Frontal cortex (tissue), 4 donors: Measurements from ENCODE around the gene OR10H5. TPM values are rescaled to one million over a fixed set of nuclear protein-coding genes. Genes with fewer than 3 reads are reported as not detected.
"Not testable (repeated sequence)": the region's sequence is repeated elsewhere in the genome, so short reads cannot be mapped to it uniquely, and the experiment has no call there.

Source experiments
- DNase-seq, 2 donors: peaks; one replicate each; pipeline ENCODE4 v3.0.0; 2012; ENCODE audit warnings: low spot score in 2 of 2
- FAIRE-seq: peaks from 2 replicates; lab custom pipeline; 2012; peaks lifted over from hg19 to GRCh38; lab: Jason Lieb, UNC
- total RNA-seq: library from RNA; depleted of rRNA; stranded (reverse); fragments of >200 nt; gene quantifications from one replicate; pipeline ENCODE4 v1.2.3, GENCODE V29; 2014
- donor health status: control.
- donor health status: control.
- donor health status: control.

The OR10H5 gene
- total RNA-seq, 1 donor from 2014 or later: under 0.01 TPM

GRCh38 chr19:15794279-15794678 is 6.8 kb downstream of the OR10H5 start:
- not testable (repeated sequence) for DNase-seq, FAIRE-seq

- FAIRE-seq (no peak), DNase-seq (no peak)
Observed at GRCh38 chr19:15810335-15810734, 22.9 kb downstream of the OR10H5 start.

GRCh38 chr19:15811476-15811875 is 24.0 kb downstream of the OR10H5 start:
- no peak for FAIRE-seq
- no peak for DNase-seq

- FAIRE-seq: no peak
Observed at GRCh38 chr19:15812060-15812722, 24.7 kb downstream of the OR10H5 start.

GRCh38 chr19:15813916-15814315 is 26.5 kb downstream of the OR10H5 start:
- no peak for FAIRE-seq

More at GRCh38 chr19:15812060-15812722, 24.7 kb downstream of the OR10H5 start:
- no peak for DNase-seq

GRCh38 chr19:15815306-15815705 is 27.8 kb downstream of the OR10H5 start, which contains the start of gene OR10H1:
Gene OR10H1, minus strand, starts transcription at chr19:15815664. Its CDS starts 7,627 bp downstream, at chr19:15808037.
- DNase-seq: no peak
- FAIRE-seq: no peak

More at GRCh38 chr19:15813916-15814315, 26.5 kb downstream of the OR10H5 start:
- DNase-seq: no peak

GRCh38 chr19:15820646-15821045 is 33.2 kb downstream of the OR10H5 start:
- DNase-seq (no peak), FAIRE-seq (no peak)

GRCh38 chr19:15825753-15826152 is 38.3 kb downstream of the OR10H5 start:
- FAIRE-seq (no peak), DNase-seq (no peak)

- DNase-seq (no peak), FAIRE-seq (no peak)
Observed at GRCh38 chr19:15828121-15828610, 40.7 kb downstream of the OR10H5 start.

GRCh38 chr19:15828611-15829305 is 41.3 kb downstream of the OR10H5 start:
- DNase-seq, FAIRE-seq: not testable (repeated sequence)

- no peak for FAIRE-seq
Observed at GRCh38 chr19:15829306-15829698, 41.8 kb downstream of the OR10H5 start.

GRCh38 chr19:15829786-15830185 is 42.3 kb downstream of the OR10H5 start:
- DNase-seq (no peak), FAIRE-seq (no peak)

More at GRCh38 chr19:15829306-15829698, 41.8 kb downstream of the OR10H5 start:
- no peak for DNase-seq

- DNase-seq: no peak
- FAIRE-seq: no peak
Observed at GRCh38 chr19:15831626-15832025, 44.2 kb downstream of the OR10H5 start.

- DNase-seq, FAIRE-seq: not testable (repeated sequence)
Observed at GRCh38 chr19:15834232-15834631, 46.8 kb downstream of the OR10H5 start.

GRCh38 chr19:15835565-15836329 is 48.3 kb downstream of the OR10H5 start:
- not testable (repeated sequence) for FAIRE-seq, DNase-seq

- DNase-seq (peak; percentile 83 to 89), FAIRE-seq (peak; percentile 70)
Observed at GRCh38 chr19:15836330-15837220, 49.1 kb downstream of the OR10H5 start.

- DNase-seq (no peak), FAIRE-seq (no peak)
Observed at GRCh38 chr19:15837221-15837731, 49.8 kb downstream of the OR10H5 start.

- no peak for DNase-seq
- no peak for FAIRE-seq
Observed at GRCh38 chr19:15838351-15838750, 50.9 kb downstream of the OR10H5 start.

GRCh38 chr19:15839888-15840287 is 52.4 kb downstream of the OR10H5 start:
- not testable (repeated sequence) for DNase-seq, FAIRE-seq
